ENCODE data around the gene MUS81.

DNA sequence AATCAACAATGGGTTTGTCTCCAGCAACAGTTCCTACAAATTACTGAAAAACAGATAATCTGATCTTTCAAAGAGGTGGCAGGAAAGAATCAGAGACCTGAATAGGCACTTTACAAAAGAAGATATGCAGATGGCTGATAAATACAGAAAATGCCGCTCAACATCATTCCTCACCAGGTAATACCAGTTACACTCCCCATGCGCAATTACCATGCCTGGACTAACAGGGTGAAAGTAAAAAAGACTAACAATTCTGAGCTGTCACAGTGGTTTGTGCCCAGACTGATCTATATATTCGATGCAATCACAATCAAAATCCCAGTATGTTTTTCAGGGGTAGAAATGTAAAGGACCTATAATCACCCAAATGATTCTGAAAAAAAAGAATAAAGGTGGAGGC, 16.4 kb upstream of the MUS81 start:
- TF ChIP-seq, protein P1, sequence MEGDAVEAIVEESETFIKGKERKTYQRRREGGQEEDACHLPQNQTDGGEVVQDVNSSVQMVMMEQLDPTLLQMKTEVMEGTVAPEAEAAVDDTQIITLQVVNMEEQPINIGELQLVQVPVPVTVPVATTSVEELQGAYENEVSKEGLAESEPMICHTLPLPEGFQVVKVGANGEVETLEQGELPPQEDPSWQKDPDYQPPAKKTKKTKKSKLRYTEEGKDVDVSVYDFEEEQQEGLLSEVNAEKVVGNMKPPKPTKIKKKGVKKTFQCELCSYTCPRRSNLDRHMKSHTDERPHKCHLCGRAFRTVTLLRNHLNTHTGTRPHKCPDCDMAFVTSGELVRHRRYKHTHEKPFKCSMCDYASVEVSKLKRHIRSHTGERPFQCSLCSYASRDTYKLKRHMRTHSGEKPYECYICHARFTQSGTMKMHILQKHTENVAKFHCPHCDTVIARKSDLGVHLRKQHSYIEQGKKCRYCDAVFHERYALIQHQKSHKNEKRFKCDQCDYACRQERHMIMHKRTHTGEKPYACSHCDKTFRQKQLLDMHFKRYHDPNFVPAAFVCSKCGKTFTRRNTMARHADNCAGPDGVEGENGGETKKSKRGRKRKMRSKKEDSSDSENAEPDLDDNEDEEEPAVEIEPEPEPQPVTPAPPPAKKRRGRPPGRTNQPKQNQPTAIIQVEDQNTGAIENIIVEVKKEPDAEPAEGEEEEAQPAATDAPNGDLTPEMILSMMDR (IDR thresholded peaks at IDR 0.05 in 2 of 3, conservative IDR thresholded peaks at IDR 0.05 in 1 of 3; ENCODE audit: control insufficient read depth in 2 of 3, extremely low read depth in 1 of 3, insufficient read depth in 1 of 3, low read depth in 3 of 3, low read length in 3 of 3): no peak
- TF ChIP-seq SP1 (IDR thresholded peaks at IDR 0.05; ENCODE audit: low read depth, low read length): no peak
- no peak for TF ChIP-seq TAF1 (IDR thresholded peaks at IDR 0.05; ENCODE audit: borderline replicate concordance, low read depth, low read length)
- no peak for TF ChIP-seq POLR2AphosphoS5 (IDR thresholded peaks at IDR 0.05; ENCODE audit: low read length)
- TF ChIP-seq DPF2 (IDR thresholded peaks at IDR 0.05): no peak
- TF ChIP-seq, protein P2, sequence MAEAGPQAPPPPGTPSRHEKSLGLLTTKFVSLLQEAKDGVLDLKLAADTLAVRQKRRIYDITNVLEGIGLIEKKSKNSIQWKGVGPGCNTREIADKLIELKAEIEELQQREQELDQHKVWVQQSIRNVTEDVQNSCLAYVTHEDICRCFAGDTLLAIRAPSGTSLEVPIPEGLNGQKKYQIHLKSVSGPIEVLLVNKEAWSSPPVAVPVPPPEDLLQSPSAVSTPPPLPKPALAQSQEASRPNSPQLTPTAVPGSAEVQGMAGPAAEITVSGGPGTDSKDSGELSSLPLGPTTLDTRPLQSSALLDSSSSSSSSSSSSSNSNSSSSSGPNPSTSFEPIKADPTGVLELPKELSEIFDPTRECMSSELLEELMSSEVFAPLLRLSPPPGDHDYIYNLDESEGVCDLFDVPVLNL (IDR thresholded peaks at IDR 0.05; ENCODE audit: low read depth, low read length): no peak
